ENCODE measurements around the gene ZGPAT. TPM values are rescaled to one million over a fixed set of nuclear protein-coding genes. Genes with fewer than 3 reads are reported as not detected.

Gene ZGPAT
- total and polyA plus RNA-seq, 2 of the 13 experiments (the other 11 are each of a cell fraction or from before 2014, with no cell fraction given): 23.0 to 41.9 TPM

GRCh38 chr20:63752411-63753101, 44.7 kb downstream of the ZGPAT start:
- no peak overlapping the region for H3K27ac ChIP-seq (ENCODE audit: extremely low read length, insufficient read depth, low read length)
- intact Hi-C loops (cut with micrococcal nuclease; ENCODE audit: unreplicated experiment): no loop called here
- FAIRE-seq (no peak), DNase-seq (ENCODE audit: low spot score) (no peak), ATAC-seq (peak; percentile 12)
- no peaks in the 10 kb centered on the region for H3K79me2 ChIP-seq (ENCODE audit: insufficient read depth, low read length)
- ChIA-PET CTCF (ENCODE audit: low intra/inter-chr PET ratio, low total read pairs) (no interaction called here), POLR2A (interaction anchor here (1.0 kb wide), 1 partner anchor 12 kb away, joined by 3 read pairs; no protein-coding TSS in a partner anchor)
- H3K9ac ChIP-seq (ENCODE audit: insufficient read depth, low read depth, low read length): no peak overlapping the region
- H3K4me2 ChIP-seq (ENCODE audit: low read depth, low read length): no peak overlapping the region
- no peak overlapping the region for H2AFZ ChIP-seq (ENCODE audit: low read length)
- H4K20me1 ChIP-seq (ENCODE audit: insufficient read depth, low read length): no peaks in the 10 kb centered on the region
- H3K27me3 ChIP-seq (ENCODE audit: control insufficient read depth in 1 of 2, insufficient read depth in 2 of 2, low read length in 2 of 2): peaks cover 0 to 3% of the 10 kb centered on the region in 2 experiments; a peak in 1 of 5 replicates
- peaks cover 50% of the 10 kb centered on the region for H3K4me1 ChIP-seq (ENCODE audit: insufficient read depth, low read length)
- H3K4me3 ChIP-seq (replicated peaks in 1 of 3; ENCODE audit: insufficient read depth in 1 of 3, low read depth in 2 of 3, low read length in 3 of 3): no peak overlapping the region
- no peaks in the 10 kb centered on the region for H3K36me3 ChIP-seq (replicated peaks in 1 of 2; ENCODE audit: control insufficient read depth in 1 of 2, insufficient read depth in 2 of 2, low read length in 2 of 2)
- in situ Hi-C loops (cut with HindIII; ENCODE audit: extremely low pct_ligation_motif_present, low pct_unique_long_range_greater_than_20kb): no loop called here
- WGBS (ENCODE audit: low lambda C conversion rate): 82% methylated on average over 48 of the region's 50 CpGs
- BruUV-seq (replicated peaks): no TSS peak
- H3K9me3 ChIP-seq (ENCODE audit: low read length): no peaks in the 10 kb centered on the region
- no peak for TF ChIP-seq MYPOP (CRISPR knock-in tag; IDR thresholded peaks at IDR 0.05)
- peak; percentile 81 for TF ChIP-seq HOXA3 (CRISPR knock-in tag; IDR thresholded peaks at IDR 0.05)
- no peak for TF ChIP-seq IRF2 (CRISPR knock-in tag; IDR thresholded peaks at IDR 0.05)
- peak; percentile 35; the same call in 1 of the 2 replicates for TF ChIP-seq THAP9 (CRISPR knock-in tag; IDR thresholded peaks at IDR 0.05; ENCODE audit: borderline replicate concordance)
- no peak for TF ChIP-seq CEBPZ (IDR thresholded peaks at IDR 0.05; ENCODE audit: low read length)
- TF ChIP-seq ZNF576 (CRISPR knock-in tag; IDR thresholded peaks at IDR 0.05): no peak
- no peak for TF ChIP-seq ZKSCAN1 (IDR thresholded peaks at IDR 0.05; ENCODE audit: low read length)
- TF ChIP-seq GABPB1 (CRISPR knock-in tag; IDR thresholded peaks at IDR 0.05): no peak; the same call in 1 of the 2 replicates
- TF ChIP-seq PHF5A (CRISPR knock-in tag; IDR thresholded peaks at IDR 0.05; ENCODE audit: low read depth, unreplicated experiment): no peak
- TF ChIP-seq AFF4 (CRISPR knock-in tag; IDR thresholded peaks at IDR 0.05): no peak
- no peak for TF ChIP-seq ZNF367 (CRISPR knock-in tag; IDR thresholded peaks at IDR 0.05; ENCODE audit: borderline replicate concordance)
- TF ChIP-seq KDM2A (CRISPR knock-in tag; IDR thresholded peaks at IDR 0.05; ENCODE audit: borderline replicate concordance, low read depth): no peak
